GM23338 (cell line): Measurements from ENCODE around the gene MAGI1.

Experiments used
- CREB1 ChIP-seq: fragments of 250-450 bp; sonication (Bioruptor Pico); IDR thresholded peaks from 2 replicates; pipeline ENCODE4 v1.5.0; 2020; ENCODE audit warnings: low read depth, mild to moderate bottlenecking, moderate library complexity
- CTCF ChIP-seq, 2 experiments: fragments of 200-600 bp in 1 of 2; sonication (generic) in 1 of 2; conservative IDR thresholded peaks; 2 replicates each; pipeline versions ENCODE4 v1.5.1 to v1.6.1; 2016 to 2017; ENCODE audit warnings: antibody characterized with exemption in 2 of 2, low read depth in 2 of 2, mild to moderate bottlenecking in 2 of 2, moderate library complexity in 1 of 2
- ETS1 ChIP-seq: IDR thresholded peaks from 2 replicates; pipeline ENCODE4 v1.6.1; 2016; ENCODE audit warnings: antibody characterized with exemption
- EZH2 ChIP-seq: fragments of 200-600 bp; sonication (generic); IDR thresholded peaks from one replicate; pipeline ENCODE4 v1.8.0; 2017; ENCODE audit warnings: antibody characterized with exemption, mild to moderate bottlenecking, low read depth; ENCODE audit not compliant: unreplicated experiment
- EZH2phosphoT487 ChIP-seq: fragments of 200-600 bp; sonication (generic); IDR thresholded peaks from one replicate; pipeline ENCODE4 v1.8.1; 2018; ENCODE audit warnings: antibody characterized with exemption; ENCODE audit not compliant: unreplicated experiment
- JUNB ChIP-seq: IDR thresholded peaks from one replicate; pipeline ENCODE4 v1.6.1; 2016; ENCODE audit warnings: antibody characterized with exemption; ENCODE audit not compliant: unreplicated experiment
- NANOG ChIP-seq: IDR thresholded peaks from 2 replicates; pipeline ENCODE4 v1.6.1; 2016; ENCODE audit warnings: antibody characterized with exemption, borderline replicate concordance
- POLR2AphosphoS5 ChIP-seq: IDR thresholded peaks from 2 replicates; pipeline ENCODE4 v1.6.1; 2016; ENCODE audit warnings: antibody characterized with exemption, low read depth
- REST ChIP-seq: IDR thresholded peaks from one replicate; pipeline ENCODE4 v1.6.1; 2018; ENCODE audit warnings: antibody characterized with exemption; ENCODE audit not compliant: unreplicated experiment
- ZNF114 ChIP-seq: fragments of 250-450 bp; sonication (Bioruptor Pico); IDR thresholded peaks from 2 replicates; pipeline ENCODE4 v1.5.0; 2020; ENCODE audit warnings: mild to moderate bottlenecking, moderate library complexity

GRCh38 chr3:65945480-65945879 lies 93.2 kb downstream of the MAGI1 start:
- TF ChIP-seq CTCF (conservative IDR thresholded peaks at IDR 0.05; ENCODE audit: low read depth in 2 of 2) = no peak
- TF ChIP-seq EZH2phosphoT487 = no peak
- no peak for TF ChIP-seq NANOG
- TF ChIP-seq POLR2AphosphoS5 = no peak
- no peak for TF ChIP-seq CREB1 (CRISPR knock-in tag)
- no peak for TF ChIP-seq EZH2
- no peak for TF ChIP-seq ETS1
- TF ChIP-seq REST = no peak
- TF ChIP-seq JUNB = no peak
- TF ChIP-seq ZNF114 (CRISPR knock-in tag) = no peak
